ENCODE results near the gene FAN1.

FAN1 gene

GRCh38 chr15:30929982-30930381 is 26.3 kb downstream of the FAN1 start:
- H3K18ac ChIP-seq (ENCODE audit: low read depth in 1 of 2, low read length in 2 of 2): no peak overlapping the region
- DNase-seq: no peak
- H2BK120ac ChIP-seq (ENCODE audit: low read depth, low read length): no peak overlapping the region
- no peak overlapping the region for H3K14ac ChIP-seq (ENCODE audit: low read length in 2 of 2)
- no peaks in the 10 kb centered on the region for H3K9me3 ChIP-seq (ENCODE audit: control insufficient read depth, low read length)
- no peak overlapping the region for H2AK5ac ChIP-seq (ENCODE audit: low read length, severe bottlenecking)
- no peaks in the 10 kb centered on the region for H3K27me3 ChIP-seq (ENCODE audit: control insufficient read depth in 1 of 2, insufficient read depth in 1 of 2, low read length in 2 of 2)
- H3K9ac ChIP-seq (ENCODE audit: low read length): no peak overlapping the region
- H3K4ac ChIP-seq (ENCODE audit: low read depth in 1 of 2, low read length in 2 of 2): no peak overlapping the region
- no peak overlapping the region for H3K27ac ChIP-seq (ENCODE audit: low read length, poor library complexity, severe bottlenecking)
- no peak overlapping the region for H2BK15ac ChIP-seq (ENCODE audit: low read depth, poor library complexity, severe bottlenecking)
- WGBS: 99% methylated on average over 4 of the region's 4 CpGs
- H3K36me3 ChIP-seq (ENCODE audit: control insufficient read depth in 1 of 2, insufficient read depth in 2 of 2, low read depth in 1 of 2, low read length in 2 of 2): peaks cover 48 to 64% of the 10 kb centered on the region in 2 experiments
- no peak overlapping the region for H2BK12ac ChIP-seq (ENCODE audit: low read length in 2 of 2)
- no peak overlapping the region for H2AFZ ChIP-seq (ENCODE audit: low read depth, low read length)
- H3K23ac ChIP-seq (ENCODE audit: low read length in 2 of 2): no peak overlapping the region
- H4K8ac ChIP-seq (ENCODE audit: low read length): no peak overlapping the region
- H3K4me3 ChIP-seq (ENCODE audit: insufficient read depth in 1 of 2, low read depth in 1 of 2, low read length in 2 of 2): no peak overlapping the region
- peaks cover 21% of the 10 kb centered on the region for H3K4me1 ChIP-seq (ENCODE audit: control insufficient read depth, insufficient read depth, low read depth, low read length)
- H3K4me2 ChIP-seq (ENCODE audit: low read length, poor library complexity, severe bottlenecking): no peak overlapping the region
- peaks cover 8% of the 10 kb centered on the region for H3K79me1 ChIP-seq (replicated peaks; ENCODE audit: low read length, poor library complexity, severe bottlenecking)
- H4K91ac ChIP-seq (ENCODE audit: low read length): no peak overlapping the region
- no peak overlapping the region for H2BK5ac ChIP-seq (ENCODE audit: low read depth, low read length, poor library complexity, severe bottlenecking)

GRCh38 chr15:30930422-30930821 is 26.7 kb downstream of the FAN1 start:
- 98% methylated on average over 8 of the region's 8 CpGs for WGBS
- no peak overlapping the region for H3K27ac ChIP-seq (ENCODE audit: low read length, poor library complexity, severe bottlenecking)

GRCh38 chr15:30933293-30933692 is 29.6 kb downstream of the FAN1 start:
- H3K9ac ChIP-seq (ENCODE audit: low read length): no peak overlapping the region
- no peak overlapping the region for H2AK5ac ChIP-seq (ENCODE audit: low read length, severe bottlenecking)
- no peak overlapping the region for H3K18ac ChIP-seq (ENCODE audit: low read depth in 1 of 2, low read length in 2 of 2)
- H3K4me2 ChIP-seq (ENCODE audit: low read length, poor library complexity, severe bottlenecking): no peak overlapping the region
- H2BK5ac ChIP-seq (ENCODE audit: low read depth, low read length, poor library complexity, severe bottlenecking): no peak overlapping the region
- H3K4me1 ChIP-seq (ENCODE audit: control insufficient read depth, insufficient read depth, low read depth, low read length): peaks cover 7% of the 10 kb centered on the region
- H3K4ac ChIP-seq (ENCODE audit: low read depth in 1 of 2, low read length in 2 of 2): no peak overlapping the region
- H3K36me3 ChIP-seq (ENCODE audit: control insufficient read depth in 1 of 2, insufficient read depth in 2 of 2, low read depth in 1 of 2, low read length in 2 of 2): peaks cover 25 to 59% of the 10 kb centered on the region in 2 experiments
- H2AFZ ChIP-seq (ENCODE audit: low read depth, low read length): no peak overlapping the region
- H3K79me1 ChIP-seq (replicated peaks; ENCODE audit: low read length, poor library complexity, severe bottlenecking): peaks cover 6% of the 10 kb centered on the region
- H3K4me3 ChIP-seq (ENCODE audit: insufficient read depth in 1 of 2, low read depth in 1 of 2, low read length in 2 of 2): no peak overlapping the region
- no peak overlapping the region for H4K91ac ChIP-seq (ENCODE audit: low read length)
- H3K27me3 ChIP-seq (ENCODE audit: control insufficient read depth in 1 of 2, insufficient read depth in 1 of 2, low read length in 2 of 2): no peaks in the 10 kb centered on the region
- H2BK12ac ChIP-seq (ENCODE audit: low read length in 2 of 2): no peak overlapping the region
- H3K27ac ChIP-seq (ENCODE audit: low read length, poor library complexity, severe bottlenecking): no peak overlapping the region
- H3K9me3 ChIP-seq (ENCODE audit: control insufficient read depth, low read length): no peaks in the 10 kb centered on the region
- no peak overlapping the region for H2BK120ac ChIP-seq (ENCODE audit: low read depth, low read length)
- H2BK15ac ChIP-seq (ENCODE audit: low read depth, poor library complexity, severe bottlenecking): no peak overlapping the region
- no peak overlapping the region for H3K14ac ChIP-seq (ENCODE audit: low read length in 2 of 2)
- no peak overlapping the region for H4K8ac ChIP-seq (ENCODE audit: low read length)
- no peak overlapping the region for H3K23ac ChIP-seq (ENCODE audit: low read length in 2 of 2)
- no peak for DNase-seq

More at GRCh38 chr15:30930422-30930821, 26.7 kb downstream of the FAN1 start:
- Histone ChIP-seq H4K8ac (ENCODE audit: low read length) (no peak overlapping the region), H2AK5ac (ENCODE audit: low read length, severe bottlenecking) (no peak overlapping the region), H3K14ac (ENCODE audit: low read length in 2 of 2) (no peak overlapping the region), H3K4me3 (ENCODE audit: insufficient read depth in 1 of 2, low read depth in 1 of 2, low read length in 2 of 2) (no peak overlapping the region), H3K23ac (ENCODE audit: low read length in 2 of 2) (no peak overlapping the region), H3K27me3 (ENCODE audit: control insufficient read depth in 1 of 2, insufficient read depth in 1 of 2, low read length in 2 of 2) (no peaks in the 10 kb centered on the region), H4K91ac (ENCODE audit: low read length) (no peak overlapping the region), H3K9me3 (ENCODE audit: control insufficient read depth, low read length) (no peaks in the 10 kb centered on the region), H2BK15ac (ENCODE audit: low read depth, poor library complexity, severe bottlenecking) (no peak overlapping the region), H2AFZ (ENCODE audit: low read depth, low read length) (no peak overlapping the region), H3K4me2 (ENCODE audit: low read length, poor library complexity, severe bottlenecking) (no peak overlapping the region), H2BK5ac (ENCODE audit: low read depth, low read length, poor library complexity, severe bottlenecking) (no peak overlapping the region), H2BK120ac (ENCODE audit: low read depth, low read length) (no peak overlapping the region), H3K9ac (ENCODE audit: low read length) (no peak overlapping the region), H3K4me1 (ENCODE audit: control insufficient read depth, insufficient read depth, low read depth, low read length) (peaks cover 17% of the 10 kb centered on the region), H3K18ac (ENCODE audit: low read depth in 1 of 2, low read length in 2 of 2) (no peak overlapping the region), H2BK12ac (ENCODE audit: low read length in 2 of 2) (no peak overlapping the region), H3K79me1 (replicated peaks; ENCODE audit: low read length, poor library complexity, severe bottlenecking) (peaks cover 9% of the 10 kb centered on the region), H3K4ac (ENCODE audit: low read depth in 1 of 2, low read length in 2 of 2) (no peak overlapping the region), H3K36me3 (ENCODE audit: control insufficient read depth in 1 of 2, insufficient read depth in 2 of 2, low read depth in 1 of 2, low read length in 2 of 2) (peaks cover 45 to 64% of the 10 kb centered on the region in 2 experiments)
- no peak for DNase-seq

GRCh38 chr15:30939161-30939560 is 35.4 kb downstream of the FAN1 start:
- Histone ChIP-seq H3K14ac (ENCODE audit: low read length in 2 of 2) (no peak overlapping the region), H4K91ac (ENCODE audit: low read length) (no peak overlapping the region), H4K8ac (ENCODE audit: low read length) (no peak overlapping the region), H3K79me1 (replicated peaks; ENCODE audit: low read length, poor library complexity, severe bottlenecking) (peaks cover 19% of the 10 kb centered on the region), H3K4me2 (ENCODE audit: low read length, poor library complexity, severe bottlenecking) (no peak overlapping the region), H3K4me1 (ENCODE audit: control insufficient read depth, insufficient read depth, low read depth, low read length) (peaks cover 6% of the 10 kb centered on the region), H3K27me3 (ENCODE audit: control insufficient read depth in 1 of 2, insufficient read depth in 1 of 2, low read length in 2 of 2) (no peaks in the 10 kb centered on the region), H3K9ac (ENCODE audit: low read length) (no peak overlapping the region), H2BK5ac (ENCODE audit: low read depth, low read length, poor library complexity, severe bottlenecking) (no peak overlapping the region), H3K4ac (ENCODE audit: low read depth in 1 of 2, low read length in 2 of 2) (no peak overlapping the region), H3K23ac (ENCODE audit: low read length in 2 of 2) (no peak overlapping the region), H2BK12ac (ENCODE audit: low read length in 2 of 2) (no peak overlapping the region), H3K18ac (ENCODE audit: low read depth in 1 of 2, low read length in 2 of 2) (no peak overlapping the region), H3K4me3 (ENCODE audit: insufficient read depth in 1 of 2, low read depth in 1 of 2, low read length in 2 of 2) (no peak overlapping the region), H2BK15ac (ENCODE audit: low read depth, poor library complexity, severe bottlenecking) (no peak overlapping the region), H2BK120ac (ENCODE audit: low read depth, low read length) (no peak overlapping the region), H2AFZ (ENCODE audit: low read depth, low read length) (no peak overlapping the region), H2AK5ac (ENCODE audit: low read length, severe bottlenecking) (no peak overlapping the region), H3K9me3 (ENCODE audit: control insufficient read depth, low read length) (no peaks in the 10 kb centered on the region), H3K36me3 (ENCODE audit: control insufficient read depth in 1 of 2, insufficient read depth in 2 of 2, low read depth in 1 of 2, low read length in 2 of 2) (peaks cover 37 to 90% of the 10 kb centered on the region in 2 experiments), H3K27ac (ENCODE audit: low read length, poor library complexity, severe bottlenecking) (no peak overlapping the region)
- DNase-seq: no peak
- WGBS: 98% methylated on average over 7 of the region's 7 CpGs

All from mesenchymal stem cell (in vitro differentiated cells and primary cell).